ENCODE measurements around the gene NUP210. TPM values are rescaled to one million over a fixed set of nuclear protein-coding genes. Genes with fewer than 3 reads are reported as not detected.

NUP210 gene
- total and polyA plus RNA-seq, 2 donors (not counting 3 experiments of a cell fraction or from before 2014, with no cell fraction given): 0.14 to 0.84 TPM

- no peak overlapping the region for H3K4me2 ChIP-seq (ENCODE audit: insufficient read depth, low read length)
- ChIA-PET POLR2A (no interaction called here), CTCF (no interaction called here)
- H3K9me3 ChIP-seq (replicated peaks; ENCODE audit: control insufficient read depth, insufficient read depth, low read length): no peaks in the 10 kb centered on the region
- no peak for DNase-seq (ENCODE audit: low read depth, low spot score)
- H3K79me2 ChIP-seq (ENCODE audit: control insufficient read depth, insufficient read depth, low read length): no peaks in the 10 kb centered on the region
- no peaks in the 10 kb centered on the region for H4K20me1 ChIP-seq (replicated peaks; ENCODE audit: control insufficient read depth, extremely low read depth, insufficient read depth, low read length)
- no peak for TF ChIP-seq GATA2 (IDR thresholded peaks at IDR 0.05; ENCODE audit: insufficient read depth, insufficient read length, low read depth, low read length)
- TF ChIP-seq FOS (IDR thresholded peaks at IDR 0.05; ENCODE audit: borderline replicate concordance, insufficient read depth, low read length): no peak
- no peak for TF ChIP-seq MAX (IDR thresholded peaks at IDR 0.05; ENCODE audit: insufficient read depth, insufficient read length)
- H3K36me3 ChIP-seq (ENCODE audit: control insufficient read depth in 2 of 2, extremely low read depth in 1 of 2, insufficient read depth in 2 of 2, low read length in 2 of 2): no peaks in the 10 kb centered on the region
- no peaks in the 10 kb centered on the region for H3K4me1 ChIP-seq (ENCODE audit: control insufficient read depth, extremely low read depth, insufficient read depth, low read length)
- H3K9me1 ChIP-seq (replicated peaks; ENCODE audit: control insufficient read depth, extremely low read depth, insufficient read depth, low read length): no peaks in the 10 kb centered on the region
- no peak overlapping the region for H3K9ac ChIP-seq (replicated peaks; ENCODE audit: extremely low read depth, insufficient read depth, low read length)
- dilution Hi-C loops (cut with MboI; ENCODE audit: extremely low pct_ligation_motif_present, low sequenced_read_pairs) (no loop called here), intact Hi-C loops (cut with micrococcal nuclease) (no loop called here)
- BruUV-seq (replicated peaks): no TSS peak
- H3K27me3 ChIP-seq (ENCODE audit: control insufficient read depth in 2 of 2, insufficient read depth in 2 of 2, low read length in 2 of 2): no peaks in the 10 kb centered on the region
- no peak overlapping the region for H3K4me3 ChIP-seq (replicated peaks in 1 of 3; ENCODE audit: insufficient read depth in 1 of 3, low read depth in 1 of 3, low read length in 3 of 3)
- H2AFZ ChIP-seq (ENCODE audit: low read depth, low read length): no peak overlapping the region
- FAIRE-seq: no peak
- H3K27ac ChIP-seq (ENCODE audit: insufficient read depth, low read depth, low read length): no peak overlapping the region
Observed at GRCh38 chr3:13403847-13404246, 16.3 kb downstream of the NUP210 start.

GRCh38 chr3:13403213-13403819 lies 16.8 kb downstream of the NUP210 start:
- no peaks in the 10 kb centered on the region for H3K36me3 ChIP-seq (ENCODE audit: control insufficient read depth in 2 of 2, extremely low read depth in 1 of 2, insufficient read depth in 2 of 2, low read length in 2 of 2)
- H3K4me3 ChIP-seq (replicated peaks in 1 of 3; ENCODE audit: insufficient read depth in 1 of 3, low read depth in 1 of 3, low read length in 3 of 3): no peak overlapping the region
- no TSS peak for BruUV-seq (replicated peaks)
- intact Hi-C loops (cut with micrococcal nuclease) (no loop called here), dilution Hi-C loops (cut with MboI; ENCODE audit: extremely low pct_ligation_motif_present, low sequenced_read_pairs) (no loop called here)
- FAIRE-seq (no peak), DNase-seq (ENCODE audit: low read depth, low spot score) (no peak)
- H3K9me1 ChIP-seq (replicated peaks; ENCODE audit: control insufficient read depth, extremely low read depth, insufficient read depth, low read length): no peaks in the 10 kb centered on the region
- H4K20me1 ChIP-seq (replicated peaks; ENCODE audit: control insufficient read depth, extremely low read depth, insufficient read depth, low read length): no peaks in the 10 kb centered on the region
- H3K4me1 ChIP-seq (ENCODE audit: control insufficient read depth, extremely low read depth, insufficient read depth, low read length): no peaks in the 10 kb centered on the region
- H3K27me3 ChIP-seq (ENCODE audit: control insufficient read depth in 2 of 2, insufficient read depth in 2 of 2, low read length in 2 of 2): no peaks in the 10 kb centered on the region
- no peak overlapping the region for H3K9ac ChIP-seq (replicated peaks; ENCODE audit: extremely low read depth, insufficient read depth, low read length)
- H2AFZ ChIP-seq (ENCODE audit: low read depth, low read length): no peak overlapping the region
- POLR2A ChIA-PET: no interaction called here
- H3K9me3 ChIP-seq (replicated peaks; ENCODE audit: control insufficient read depth, insufficient read depth, low read length): no peaks in the 10 kb centered on the region
- TF ChIP-seq POLR2AphosphoS5 (IDR thresholded peaks at IDR 0.05; ENCODE audit: insufficient read depth, low read depth, low read length): no peak
- TF ChIP-seq EZH2 (IDR thresholded peaks at IDR 0.05; ENCODE audit: borderline replicate concordance, low read depth, low read length, severe bottlenecking): no peak
- TF ChIP-seq JUN (IDR thresholded peaks at IDR 0.05; ENCODE audit: borderline replicate concordance, insufficient read depth, insufficient read length, low read depth): no peak
- no peak for TF ChIP-seq POLR2A (IDR thresholded peaks at IDR 0.05; ENCODE audit: low read depth, low read length)
- no peak for TF ChIP-seq GATA2 (IDR thresholded peaks at IDR 0.05; ENCODE audit: insufficient read depth, insufficient read length, low read depth, low read length)
- no peak for TF ChIP-seq CTCF (IDR thresholded peaks at IDR 0.05; ENCODE audit: extremely low read depth in 1 of 2, insufficient read depth in 1 of 2, low read depth in 1 of 2, low read length in 2 of 2)
- TF ChIP-seq MYC (IDR thresholded peaks at IDR 0.05; ENCODE audit: low read depth, low read length): no peak
- no peak for TF ChIP-seq FOS (IDR thresholded peaks at IDR 0.05; ENCODE audit: borderline replicate concordance, insufficient read depth, low read length)
- no peak for TF ChIP-seq MAX (IDR thresholded peaks at IDR 0.05; ENCODE audit: insufficient read depth, insufficient read length)
- H3K4me2 ChIP-seq (ENCODE audit: insufficient read depth, low read length): no peak overlapping the region
- no peaks in the 10 kb centered on the region for H3K79me2 ChIP-seq (ENCODE audit: control insufficient read depth, insufficient read depth, low read length)
- no peak overlapping the region for H3K27ac ChIP-seq (ENCODE audit: insufficient read depth, low read depth, low read length)
- CTCF ChIA-PET: interaction anchor here (0.7 kb wide), 1 partner anchor 825 kb away, joined by 3 read pairs; no protein-coding TSS in a partner anchor

All from endothelial cell of umbilical vein (primary cell).